Left renal pelvis (tissue), 4 donors: ENCODE measurements around the gene ANKRD7. TPM values are rescaled to one million over a fixed set of nuclear protein-coding genes. Genes with fewer than 3 reads are reported as not detected.
"Not testable (repeated sequence)": the region's sequence is repeated elsewhere in the genome, so short reads cannot be mapped to it uniquely, and the experiment has no call there.

Experiments
- DNase-seq, 4 donors: peaks; one replicate each; pipeline ENCODE4 v3.0.0-alpha.2; 2013; ENCODE audit warnings: low read depth in 4 of 4, low spot score in 3 of 4
- polyA plus RNA-seq, 4 donors: library from polyadenylated mRNA; unstranded; fragments of 120-200 nt; gene quantifications; one replicate each; pipeline ENCODE4 v1.2.1, GENCODE V29; 2013; ENCODE audit not compliant: insufficient read length in 4 of 4

The ANKRD7 gene
- polyA plus RNA-seq, 4 donors: 0.44 to 4.8 (median 3.1) TPM

DNA sequence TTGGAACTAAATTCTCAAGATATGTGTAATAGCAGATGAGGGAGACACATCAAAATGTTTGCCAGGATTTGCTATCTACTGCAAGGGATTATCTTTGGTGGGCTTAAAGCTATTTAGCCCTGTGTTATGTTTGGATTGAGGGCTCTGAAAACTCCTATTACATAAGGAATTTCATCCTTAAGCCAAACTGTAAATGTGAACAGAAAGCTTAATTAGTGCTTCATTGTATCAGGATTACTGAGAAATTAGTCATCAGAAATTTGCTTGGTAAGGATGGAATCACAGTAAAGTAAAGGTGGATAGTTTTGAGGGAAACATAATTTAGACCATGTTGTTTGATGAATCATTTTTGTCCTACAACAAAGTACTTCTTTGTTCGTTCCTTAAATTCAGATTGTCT is 8.3 kb downstream of the ANKRD7 start:
- no peak for DNase-seq

DNA sequence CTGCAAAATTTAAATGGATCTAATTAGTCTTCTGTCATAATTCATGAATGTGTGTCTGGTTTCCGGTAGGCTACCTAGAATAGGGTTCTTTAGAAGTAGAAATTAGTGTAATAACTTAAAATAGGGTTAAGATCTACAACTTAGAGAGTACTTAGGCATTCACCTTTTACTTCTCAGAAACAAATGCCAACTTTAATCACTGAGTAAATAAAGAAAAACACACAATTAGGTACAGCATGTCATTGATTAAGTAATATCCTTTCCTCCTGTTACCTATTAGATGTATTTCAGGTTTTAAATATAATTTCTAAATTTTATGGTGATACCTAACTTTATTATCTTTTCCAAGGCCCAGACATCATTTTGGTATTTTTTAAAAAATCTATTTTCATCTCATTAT is 9.3 kb downstream of the ANKRD7 start:
- DNase-seq: no peak

DNA sequence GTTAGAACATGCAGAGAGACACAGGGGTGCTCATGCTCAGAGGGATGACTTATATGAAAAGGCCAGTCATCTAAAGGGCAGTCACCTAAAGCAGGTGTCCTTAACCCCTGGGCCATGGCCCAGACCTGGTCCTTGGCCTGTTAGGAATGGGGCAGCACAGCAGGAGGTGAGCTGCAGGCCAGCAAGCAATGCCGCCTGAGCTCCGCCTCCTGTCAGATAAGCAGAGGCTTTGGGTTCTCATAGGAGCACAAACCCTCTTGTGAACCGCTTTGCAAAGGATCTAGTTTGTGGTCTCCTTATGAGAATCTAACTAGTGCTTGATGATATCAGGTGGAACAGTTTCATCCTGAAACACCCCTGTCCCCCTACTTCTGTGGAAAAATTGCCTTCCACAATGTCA is 14.5 kb downstream of the ANKRD7 start:
- DNase-seq: no peak

DNA sequence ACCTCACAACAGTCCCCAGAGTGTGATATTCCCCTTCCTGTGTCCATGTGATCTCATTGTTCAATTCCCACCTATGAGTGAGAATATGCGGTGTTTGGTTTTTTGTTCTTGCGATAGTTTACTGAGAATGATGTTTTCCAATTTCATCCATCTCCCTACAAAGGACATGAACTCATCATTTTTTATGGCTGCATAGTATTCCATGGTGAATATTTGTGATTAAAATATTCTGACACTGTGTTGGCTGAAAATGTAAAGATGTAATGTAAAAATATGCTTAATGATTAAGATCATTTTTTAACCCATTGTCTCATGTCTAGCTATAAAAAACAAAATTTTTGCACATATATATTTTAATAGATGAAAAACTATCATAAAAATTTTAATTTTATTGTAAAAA is 15.8 kb downstream of the ANKRD7 start:
- DNase-seq: not testable (repeated sequence)

DNA sequence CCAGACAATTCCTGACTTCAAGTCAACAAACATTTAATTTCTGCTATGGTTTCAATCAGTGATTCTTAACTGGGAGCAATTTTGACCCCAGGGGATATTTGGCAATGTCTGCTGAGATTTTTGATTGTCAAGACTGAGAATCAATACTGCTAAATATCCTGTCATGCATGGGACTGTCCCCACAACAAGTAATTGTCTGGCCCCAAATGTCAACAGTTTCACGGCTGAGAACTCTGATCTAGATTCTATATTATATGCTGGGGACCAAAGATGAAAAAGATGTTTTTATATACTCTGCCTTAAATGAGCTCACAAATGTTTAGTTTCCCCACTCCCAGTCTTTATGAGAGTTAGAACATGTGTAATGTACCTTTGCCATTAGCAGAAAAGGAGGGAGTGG is 19.2 kb downstream of the ANKRD7 start:
- no peak for DNase-seq

DNA sequence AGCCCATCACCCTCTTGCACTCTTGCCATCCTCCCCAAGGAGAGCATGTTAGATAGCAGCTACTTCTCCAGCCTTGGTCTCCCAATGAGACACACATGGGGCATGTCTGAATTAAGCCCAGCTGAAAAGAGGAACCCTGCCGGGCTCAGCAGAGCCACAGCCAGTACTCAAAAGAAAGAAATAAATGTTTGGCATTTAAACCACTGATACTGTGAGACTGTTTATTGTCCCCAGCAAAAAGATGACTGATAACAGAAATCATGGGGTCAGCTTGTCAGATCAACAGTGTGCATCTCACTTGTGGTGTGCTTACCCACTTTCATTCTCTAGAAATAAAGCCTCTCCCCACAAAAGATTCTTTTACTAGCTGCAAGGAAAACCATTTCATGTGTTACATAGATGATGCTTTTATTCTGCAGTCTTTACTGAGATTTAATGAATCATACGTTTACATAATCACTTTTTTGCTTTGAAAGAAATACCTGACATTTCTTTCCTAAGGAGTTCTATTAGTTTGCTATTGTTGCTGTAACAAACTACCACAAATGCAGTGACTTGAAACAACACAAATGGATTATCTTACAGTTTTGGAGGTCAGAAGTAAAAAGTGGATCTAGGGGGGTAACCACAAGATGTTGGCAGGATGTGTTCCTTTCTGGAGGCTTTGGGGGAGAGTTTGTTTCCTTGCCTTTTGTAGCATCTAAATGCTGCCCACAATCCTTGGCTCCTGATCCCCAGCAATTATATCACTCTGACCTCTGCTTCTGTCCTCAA is 20.9 kb downstream of the ANKRD7 start:
- no peak for DNase-seq

GRCh38 chr7:118250860-118251494 is 26.5 kb downstream of the ANKRD7 start:
- no peak for DNase-seq

GRCh38 chr7:118252087-118252486 is 27.6 kb downstream of the ANKRD7 start:
- DNase-seq: no peak

GRCh38 chr7:118259115-118259514 is 34.6 kb downstream of the ANKRD7 start:
- DNase-seq: no peak

DNA sequence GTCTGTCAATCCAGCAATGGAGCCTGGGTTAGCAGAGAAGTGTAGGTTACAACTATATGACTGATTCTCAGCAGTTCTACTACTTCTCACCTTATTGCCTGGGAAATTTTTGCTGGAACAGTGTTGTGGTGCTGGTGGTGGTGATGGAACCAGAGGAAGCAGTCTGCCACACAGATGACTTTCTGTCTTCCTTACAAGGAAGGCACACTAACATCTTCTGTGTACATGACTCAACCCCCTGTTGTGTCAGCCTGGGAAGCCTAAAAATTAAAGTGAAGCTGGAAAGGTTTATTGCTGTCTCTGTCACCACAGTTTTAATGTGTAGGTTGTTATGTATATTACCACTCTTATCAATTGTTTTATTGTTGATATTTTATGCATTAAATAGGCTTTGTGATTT is 40.3 kb downstream of the ANKRD7 start:
- DNase-seq: no peak

DNA sequence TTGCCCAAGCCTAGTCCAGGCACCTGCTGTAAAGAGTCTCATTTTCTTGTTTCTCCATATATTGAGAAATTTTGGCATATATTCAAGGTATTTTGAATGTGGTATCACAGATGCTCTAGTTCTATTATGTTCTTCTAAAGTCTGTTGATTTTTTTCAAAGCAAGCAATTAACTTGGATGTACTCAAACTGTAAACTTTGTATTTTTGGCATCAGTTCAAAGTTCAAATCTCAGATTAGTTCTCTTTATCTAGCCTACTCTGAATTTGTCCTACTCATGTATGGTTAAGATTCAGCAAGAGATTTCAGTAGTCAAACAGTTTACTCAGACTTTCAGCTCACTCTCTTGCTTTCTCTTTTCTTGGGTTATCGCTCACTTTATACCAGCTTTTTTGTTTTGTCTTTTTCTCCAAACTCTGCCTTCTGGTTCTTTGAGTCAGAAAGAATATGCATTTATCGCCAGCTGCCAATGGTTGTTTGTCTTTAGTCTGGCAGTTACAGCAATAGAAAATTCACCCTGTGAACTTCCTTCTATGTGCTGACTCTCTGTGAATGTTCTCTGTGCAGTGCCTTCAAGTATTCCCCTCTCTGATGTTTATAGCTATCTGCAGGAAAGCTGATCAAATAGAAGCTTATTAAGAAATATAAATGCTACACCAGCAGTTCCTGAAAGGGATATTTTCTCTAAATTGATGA is 56.0 kb downstream of the ANKRD7 start:
- DNase-seq: no peak

- DNase-seq: no peak
Observed at GRCh38 chr7:118281196-118281595, 56.7 kb downstream of the ANKRD7 start.

DNA sequence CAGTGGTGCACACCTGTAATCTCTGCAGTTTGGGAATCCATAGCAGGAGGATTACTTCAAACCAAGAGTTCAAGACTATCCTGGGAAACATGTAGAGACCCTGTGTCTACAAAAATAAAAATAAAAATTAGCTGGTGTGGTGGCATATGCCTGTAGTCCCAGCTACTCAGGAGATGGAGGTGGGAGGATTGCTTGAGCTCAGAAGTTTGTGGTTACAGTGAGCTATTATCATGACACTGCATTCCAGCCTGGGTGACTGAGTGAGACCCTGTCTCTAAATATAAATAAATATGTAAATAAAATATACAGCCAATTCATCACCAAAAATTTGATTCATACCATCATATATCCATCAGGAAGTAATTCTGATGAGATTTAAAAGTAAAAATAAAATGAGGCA is 60.9 kb downstream of the ANKRD7 start:
- DNase-seq: no peak

DNA sequence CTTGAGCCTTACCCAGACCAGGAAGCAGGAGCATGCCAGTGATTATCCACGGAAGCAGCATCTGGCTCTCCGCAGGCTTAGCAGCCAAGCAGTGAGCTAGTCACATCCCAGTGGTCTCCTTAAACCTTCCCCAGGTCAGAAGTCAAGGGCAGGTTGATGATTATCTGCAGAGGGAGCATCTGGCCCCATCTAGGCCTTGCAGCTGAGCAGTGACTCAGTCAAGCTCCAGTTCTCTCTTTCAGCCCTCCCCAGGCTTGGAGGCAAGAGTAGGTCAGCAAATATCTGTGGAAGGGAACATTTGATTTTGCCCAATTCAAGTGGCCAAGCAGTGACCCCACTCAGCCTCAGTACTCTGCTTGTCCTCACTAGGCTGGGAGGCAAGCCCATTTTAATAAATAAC is 61.6 kb downstream of the ANKRD7 start:
- DNase-seq: no peak

DNA sequence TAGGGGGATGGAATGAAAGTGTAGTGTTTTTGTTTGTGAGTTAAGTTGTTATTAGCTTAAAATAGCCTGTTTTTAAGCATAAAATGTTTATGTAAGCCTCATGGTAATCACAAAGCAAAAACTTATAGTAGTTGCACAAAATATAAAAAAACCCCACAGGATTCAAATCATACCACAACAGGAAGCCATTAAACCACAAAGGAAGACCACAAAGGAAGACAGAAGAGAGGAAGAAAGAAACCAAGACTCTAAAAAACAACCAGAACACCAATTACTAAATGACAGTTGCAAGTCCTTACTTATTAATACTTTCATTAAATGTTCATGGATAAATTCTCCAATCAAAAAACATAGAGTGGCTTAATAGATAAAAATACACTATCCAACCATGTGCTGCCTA is 63.6 kb downstream of the ANKRD7 start:
- no peak for DNase-seq

- no peak for DNase-seq
Observed at GRCh38 chr7:118289476-118289875, 65.0 kb downstream of the ANKRD7 start.

Other genes with a start within 250 kb of the ANKRD7 start
- gene LSM8, start 40.5 kb upstream of the ANKRD7 start, polyA plus RNA-seq: 10 to 100 TPM; 56.7 to 71.2 (median 61.7) TPM